Endothelial cell of umbilical vein (primary cell): Measurements from ENCODE around the gene AUH.

Source experiments
- TF ChIP-seq, protein P1 (sequence below), 2 donors: IDR thresholded peaks; 1 replicate in 1 of 2; 2 replicates in 1 of 2; pipeline ENCODE4 v1.5.1; 2011; ENCODE audit warnings: low read length in 2 of 2, mild to moderate bottlenecking in 2 of 2, moderate library complexity in 2 of 2, control low read depth in 1 of 2, inconsistent platforms in 1 of 2, low read depth in 1 of 2; ENCODE audit not compliant: insufficient read depth in 1 of 2; ENCODE audit errors: extremely low read depth in 1 of 2
- TF ChIP-seq, protein P2 (sequence below): IDR thresholded peaks from 2 replicates; pipeline ENCODE4 v1.6.1; 2011; ENCODE audit not compliant: insufficient read depth, insufficient read length

- TF ChIP-seq, protein P1, sequence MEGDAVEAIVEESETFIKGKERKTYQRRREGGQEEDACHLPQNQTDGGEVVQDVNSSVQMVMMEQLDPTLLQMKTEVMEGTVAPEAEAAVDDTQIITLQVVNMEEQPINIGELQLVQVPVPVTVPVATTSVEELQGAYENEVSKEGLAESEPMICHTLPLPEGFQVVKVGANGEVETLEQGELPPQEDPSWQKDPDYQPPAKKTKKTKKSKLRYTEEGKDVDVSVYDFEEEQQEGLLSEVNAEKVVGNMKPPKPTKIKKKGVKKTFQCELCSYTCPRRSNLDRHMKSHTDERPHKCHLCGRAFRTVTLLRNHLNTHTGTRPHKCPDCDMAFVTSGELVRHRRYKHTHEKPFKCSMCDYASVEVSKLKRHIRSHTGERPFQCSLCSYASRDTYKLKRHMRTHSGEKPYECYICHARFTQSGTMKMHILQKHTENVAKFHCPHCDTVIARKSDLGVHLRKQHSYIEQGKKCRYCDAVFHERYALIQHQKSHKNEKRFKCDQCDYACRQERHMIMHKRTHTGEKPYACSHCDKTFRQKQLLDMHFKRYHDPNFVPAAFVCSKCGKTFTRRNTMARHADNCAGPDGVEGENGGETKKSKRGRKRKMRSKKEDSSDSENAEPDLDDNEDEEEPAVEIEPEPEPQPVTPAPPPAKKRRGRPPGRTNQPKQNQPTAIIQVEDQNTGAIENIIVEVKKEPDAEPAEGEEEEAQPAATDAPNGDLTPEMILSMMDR (IDR thresholded peaks at IDR 0.05; ENCODE audit: extremely low read depth in 1 of 2, insufficient read depth in 1 of 2, low read depth in 1 of 2, low read length in 2 of 2): no peak
- TF ChIP-seq, protein P2, sequence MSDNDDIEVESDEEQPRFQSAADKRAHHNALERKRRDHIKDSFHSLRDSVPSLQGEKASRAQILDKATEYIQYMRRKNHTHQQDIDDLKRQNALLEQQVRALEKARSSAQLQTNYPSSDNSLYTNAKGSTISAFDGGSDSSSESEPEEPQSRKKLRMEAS: no peak
Observed at GRCh38 chr9:91359734-91360470, 1.8 kb downstream of the AUH start.
